Osteoblast (primary cell): ENCODE measurements around the gene TST. TPM values are rescaled to one million over a fixed set of nuclear protein-coding genes. Genes with fewer than 3 reads are reported as not detected.

Experiments used
- DNase-seq: peaks from one replicate; pipeline ENCODE4 v3.0.0; 2011; ENCODE audit warnings: low spot score, mixed read lengths; ENCODE audit not compliant: insufficient read length; ENCODE audit errors: missing footprints
- H2AFZ ChIP-seq: 2 replicates; pipeline ENCODE4 v1.6.0; 2011; ENCODE audit warnings: mild to moderate bottlenecking, low read length
- H3K27ac ChIP-seq: 2 replicates; pipeline ENCODE4 v1.5.1; 2011; ENCODE audit warnings: mild to moderate bottlenecking, low read depth, low read length, moderate library complexity
- H3K27me3 ChIP-seq: 2 replicates; pipeline ENCODE4 v1.6.0; 2012; ENCODE audit warnings: mild to moderate bottlenecking, control low read depth, inconsistent platforms, low read length, moderate library complexity; ENCODE audit not compliant: insufficient read depth
- H3K36me3 ChIP-seq: 2 replicates; pipeline ENCODE4 v1.5.1; 2011; ENCODE audit warnings: mild to moderate bottlenecking, low read length, control low read depth, moderate library complexity; ENCODE audit not compliant: insufficient read depth
- H3K4me1 ChIP-seq: 2 replicates; pipeline ENCODE4 v1.5.1; 2011; ENCODE audit warnings: mild to moderate bottlenecking, low read length, control low read depth, moderate library complexity; ENCODE audit not compliant: insufficient read depth
- H3K4me2 ChIP-seq: 2 replicates; pipeline ENCODE4 v1.6.0; 2011; ENCODE audit warnings: mild to moderate bottlenecking, low read length; ENCODE audit not compliant: insufficient read depth
- H3K4me3 ChIP-seq: fragments of 200-600 bp; sonication (generic); 3 replicates; pipeline ENCODE4 v1.5.1; 2012; ENCODE audit warnings: mild to moderate bottlenecking, low read length, inconsistent platforms; ENCODE audit not compliant: insufficient read depth
- H3K79me2 ChIP-seq: 2 replicates; pipeline ENCODE4 v1.6.0; 2012; ENCODE audit warnings: mild to moderate bottlenecking, low read length, control low read depth, inconsistent platforms; ENCODE audit not compliant: insufficient read depth
- H3K9me3 ChIP-seq: 2 replicates; pipeline ENCODE4 v1.5.1; 2011; ENCODE audit warnings: low read depth, low read length, control low read depth
- H4K20me1 ChIP-seq: 2 replicates; pipeline ENCODE4 v1.6.0; 2012; ENCODE audit warnings: mild to moderate bottlenecking, low read length, control low read depth; ENCODE audit not compliant: insufficient read depth
- total RNA-seq: library from RNA; depleted of rRNA; stranded (reverse); fragments of >200 nt; gene quantifications from 2 replicates; pipeline ENCODE4 v1.2.3, GENCODE V29; 2012
- TF ChIP-seq, protein P1 (sequence below): IDR thresholded peaks from 2 replicates; pipeline ENCODE4 v1.5.1; 2011; ENCODE audit warnings: mild to moderate bottlenecking, low read depth, low read length, moderate library complexity; ENCODE audit errors: extremely low read depth

TST gene
- total RNA-seq, 1 donor: 63.3 TPM

DNA sequence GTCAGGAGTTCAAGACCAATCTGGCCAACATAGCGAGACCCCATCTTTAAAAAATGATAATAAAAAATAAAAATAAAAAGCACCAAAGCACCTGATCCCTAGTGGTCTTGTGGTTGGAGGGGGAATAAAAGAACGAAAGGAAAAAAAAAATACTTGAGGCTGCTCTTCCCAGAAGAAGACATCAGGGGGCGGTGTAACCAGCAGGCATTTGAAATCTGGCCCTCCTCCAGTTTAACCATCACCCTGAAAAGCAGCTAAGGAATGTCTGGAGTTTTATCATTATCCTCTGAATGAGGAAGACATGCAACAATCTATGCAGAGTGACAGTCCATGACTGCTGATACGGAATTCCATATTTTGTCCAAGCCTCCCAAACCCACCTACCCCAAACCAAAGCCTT lies 26.7 kb upstream of the TST start:
- Histone ChIP-seq H3K27ac (no peak overlapping the region), H3K27me3 (no peaks in the 10 kb centered on the region), H3K36me3 (no peaks in the 10 kb centered on the region), H3K9me3 (no peaks in the 10 kb centered on the region), H2AFZ (no peak overlapping the region), H3K4me2 (no peak overlapping the region), H4K20me1 (no peaks in the 10 kb centered on the region), H3K4me1 (peaks cover 5% of the 10 kb centered on the region), H3K79me2 (no peaks in the 10 kb centered on the region), H3K4me3 (no peak overlapping the region)
- TF ChIP-seq, protein P1, sequence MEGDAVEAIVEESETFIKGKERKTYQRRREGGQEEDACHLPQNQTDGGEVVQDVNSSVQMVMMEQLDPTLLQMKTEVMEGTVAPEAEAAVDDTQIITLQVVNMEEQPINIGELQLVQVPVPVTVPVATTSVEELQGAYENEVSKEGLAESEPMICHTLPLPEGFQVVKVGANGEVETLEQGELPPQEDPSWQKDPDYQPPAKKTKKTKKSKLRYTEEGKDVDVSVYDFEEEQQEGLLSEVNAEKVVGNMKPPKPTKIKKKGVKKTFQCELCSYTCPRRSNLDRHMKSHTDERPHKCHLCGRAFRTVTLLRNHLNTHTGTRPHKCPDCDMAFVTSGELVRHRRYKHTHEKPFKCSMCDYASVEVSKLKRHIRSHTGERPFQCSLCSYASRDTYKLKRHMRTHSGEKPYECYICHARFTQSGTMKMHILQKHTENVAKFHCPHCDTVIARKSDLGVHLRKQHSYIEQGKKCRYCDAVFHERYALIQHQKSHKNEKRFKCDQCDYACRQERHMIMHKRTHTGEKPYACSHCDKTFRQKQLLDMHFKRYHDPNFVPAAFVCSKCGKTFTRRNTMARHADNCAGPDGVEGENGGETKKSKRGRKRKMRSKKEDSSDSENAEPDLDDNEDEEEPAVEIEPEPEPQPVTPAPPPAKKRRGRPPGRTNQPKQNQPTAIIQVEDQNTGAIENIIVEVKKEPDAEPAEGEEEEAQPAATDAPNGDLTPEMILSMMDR: peak; percentile 77
- DNase-seq: peak; percentile 95

DNA sequence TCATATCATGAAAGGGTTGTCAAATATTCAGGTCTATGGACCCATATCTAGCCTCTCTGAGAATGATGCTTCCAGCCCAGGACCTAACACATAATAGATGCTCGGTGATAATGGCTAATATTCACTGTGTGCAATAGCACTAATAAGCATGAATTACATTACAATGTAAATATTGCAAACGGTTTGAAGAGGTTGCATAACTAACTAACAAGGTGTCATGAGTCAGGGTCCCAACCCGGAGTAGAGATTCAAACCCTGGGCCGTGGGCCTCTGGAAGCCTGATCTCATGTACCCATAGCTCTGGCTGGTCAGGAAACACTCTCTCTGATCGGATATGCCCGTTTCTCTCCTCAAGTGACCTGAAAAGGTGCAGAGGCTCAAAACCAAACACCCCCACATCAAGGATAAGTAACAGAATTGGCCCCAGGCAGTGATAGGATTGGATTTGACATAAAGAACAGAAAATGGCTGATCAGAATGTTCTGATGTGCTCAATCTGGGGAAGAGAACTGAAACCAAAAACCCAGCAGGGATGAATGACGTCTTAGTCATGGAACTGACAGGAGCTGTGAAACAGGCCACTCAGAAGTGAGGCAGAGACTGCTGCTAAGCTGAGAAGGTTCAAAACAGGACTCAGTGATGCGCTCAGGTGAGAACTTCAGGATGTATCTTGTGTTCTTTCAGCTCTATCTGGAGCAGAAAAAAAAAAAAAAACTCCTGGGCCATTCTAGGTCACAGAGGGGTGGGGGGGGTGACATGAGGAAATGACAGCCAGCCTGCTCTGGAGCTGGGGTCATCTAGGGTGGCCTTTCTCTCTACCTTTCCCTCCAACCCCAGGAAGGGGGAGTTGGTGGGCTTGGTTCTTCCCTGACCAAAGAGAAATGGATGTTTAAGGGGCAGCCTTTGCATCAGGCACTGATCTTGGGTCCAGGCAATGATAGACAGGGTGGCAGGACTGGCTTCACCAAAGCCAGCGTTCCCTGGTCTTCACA lies 25.7 kb upstream of the TST start:
- H3K27ac ChIP-seq: no peak overlapping the region
- DNase-seq: peak; percentile 64
- no peaks in the 10 kb centered on the region for H4K20me1 ChIP-seq
- no peak overlapping the region for H3K4me3 ChIP-seq
- no peaks in the 10 kb centered on the region for H3K36me3 ChIP-seq
- no peaks in the 10 kb centered on the region for H3K9me3 ChIP-seq
- no peaks in the 10 kb centered on the region for H3K27me3 ChIP-seq
- TF ChIP-seq, protein P1: no peak
- no peaks in the 10 kb centered on the region for H3K79me2 ChIP-seq
- no peak overlapping the region for H2AFZ ChIP-seq
- no peak overlapping the region for H3K4me2 ChIP-seq
- H3K4me1 ChIP-seq: peaks cover 10% of the 10 kb centered on the region

- no peaks in the 10 kb centered on the region for H4K20me1 ChIP-seq
- H3K27ac ChIP-seq: no peak overlapping the region
- peak; percentile 95 for DNase-seq
- no peak overlapping the region for H3K4me3 ChIP-seq
- H3K4me1 ChIP-seq: peaks cover 10% of the 10 kb centered on the region
- H3K36me3 ChIP-seq: no peaks in the 10 kb centered on the region
- H3K9me3 ChIP-seq: no peaks in the 10 kb centered on the region
- H3K79me2 ChIP-seq: no peaks in the 10 kb centered on the region
- no peak overlapping the region for H3K4me2 ChIP-seq
- H2AFZ ChIP-seq: no peak overlapping the region
- TF ChIP-seq, protein P1: peak; percentile 48
- no peaks in the 10 kb centered on the region for H3K27me3 ChIP-seq
Observed at GRCh38 chr22:37043828-37044538, 24.7 kb upstream of the TST start.
